Activated CD8-positive, alpha-beta T cell treated with anti-CD3 and anti-CD28 coated beads, Interleukin-2, amount 10 ng/mL, durations not matched to agents 7 days and 5 days (primary cell): ENCODE results near the gene PRR15. TPM values are rescaled to one million over a fixed set of nuclear protein-coding genes. Genes with fewer than 3 reads are reported as not detected.
A peak's percentile ranks its signal among the peaks of the same experiment; 100 is the strongest.
"Not testable (repeated sequence)": the region's sequence is repeated elsewhere in the genome, so short reads cannot be mapped to it uniquely, and the experiment has no call there.

Experiments
- ATAC-seq: fragments of 150-1000 bp; cut with Tn5 transposase; one replicate; pipeline ENCODE4 v1.10.0; 2021; ENCODE audit warnings: moderate library complexity
- CTCF ChIA-PET: fragments of 350-600 bp; sonication (Branson Sonifier 250); formaldehyde crosslinking; loops from one replicate; lab custom pipeline; 2021; ENCODE audit warnings: antibody characterized with exemption; lab: Charles Lee
- POLR2A ChIA-PET: fragments of 350-600 bp; sonication (Branson Sonifier 250); formaldehyde crosslinking; loops from one replicate; lab custom pipeline; 2021; ENCODE audit warnings: antibody characterized with exemption; lab: Charles Lee
- DNase-seq: peaks from one replicate; pipeline ENCODE4 v3.0.0-alpha.2; 2020
- H3K27ac Mint-ChIP-seq: one replicate; pipeline ENCODE4 v1.8.0; 2021; ENCODE audit warnings: mild to moderate bottlenecking, mixed read lengths
- H3K27me3 Mint-ChIP-seq: one replicate; pipeline ENCODE4 v1.8.0; 2021; ENCODE audit warnings: low read depth, mixed read lengths
- H3K36me3 Mint-ChIP-seq: one replicate; pipeline ENCODE4 v1.8.0; 2021; ENCODE audit warnings: low read depth, mixed read lengths
- H3K4me1 Mint-ChIP-seq: one replicate; pipeline ENCODE4 v1.8.0; 2021; ENCODE audit warnings: low read depth, mixed read lengths
- H3K4me3 Mint-ChIP-seq: one replicate; pipeline ENCODE4 v1.8.0; 2021; ENCODE audit warnings: mild to moderate bottlenecking, mixed read lengths
- H3K9me3 Mint-ChIP-seq: one replicate; pipeline ENCODE4 v1.8.0; 2022; ENCODE audit warnings: mixed read lengths; ENCODE audit not compliant: insufficient read depth
- total RNA-seq, 2 experiments: library from RNA; stranded (reverse); gene quantifications; one replicate each; pipeline ENCODE4 v1.2.3, GENCODE V29; 2021

PRR15 gene
- not detected for total RNA-seq

GRCh38 chr7:29563590-29564495, at the start of gene PRR15:
PRR15 (plus strand) TSS chr7:29563835; CDS start chr7:29566330, 2,495 bp downstream.
- ChIA-PET POLR2A (no interaction called here), CTCF (no interaction called here)

GRCh38 chr7:29516491-29516890, 47.1 kb upstream of the PRR15 start:
- no peaks in the 10 kb centered on the region for H3K9me3 Mint-ChIP-seq
- peaks cover 6% of the 10 kb centered on the region for H3K4me1 Mint-ChIP-seq
- H3K27me3 Mint-ChIP-seq: peaks cover 10% of the 10 kb centered on the region
- no peak for ATAC-seq
- DNase-seq: no peak
- ChIA-PET POLR2A (no interaction called here), CTCF (no interaction called here)
- H3K27ac Mint-ChIP-seq: no peak overlapping the region
- H3K36me3 Mint-ChIP-seq: no peaks in the 10 kb centered on the region
- H3K4me3 Mint-ChIP-seq: no peak overlapping the region

More at GRCh38 chr7:29563590-29564495, at the start of gene PRR15:
- H3K27me3 Mint-ChIP-seq: peaks cover 68% of the 10 kb centered on the region
- peak; percentile 21 for DNase-seq
- no peaks in the 10 kb centered on the region for H3K9me3 Mint-ChIP-seq
- no peak within 1 kb of the TSS for H3K27ac Mint-ChIP-seq
- H3K36me3 Mint-ChIP-seq: no peaks in the 10 kb centered on the region
- peak within 1 kb of the TSS; percentile 58 for H3K4me3 Mint-ChIP-seq
- H3K4me1 Mint-ChIP-seq: peaks cover 28% of the 10 kb centered on the region
- ATAC-seq: peak; percentile 48

GRCh38 chr7:29518616-29519015, 45.0 kb upstream of the PRR15 start:
- CTCF ChIA-PET: no interaction called here
- ATAC-seq (no peak), DNase-seq (no peak)
- POLR2A ChIA-PET: no interaction called here
- Mint-ChIP-seq H3K27me3 (peaks cover 16% of the 10 kb centered on the region), H3K27ac (no peak overlapping the region), H3K4me1 (no peaks in the 10 kb centered on the region), H3K36me3 (no peaks in the 10 kb centered on the region), H3K4me3 (no peak overlapping the region), H3K9me3 (no peaks in the 10 kb centered on the region)

- H3K36me3 Mint-ChIP-seq: no peaks in the 10 kb centered on the region
- peaks cover 19% of the 10 kb centered on the region for H3K27me3 Mint-ChIP-seq
- no peak overlapping the region for H3K27ac Mint-ChIP-seq
- ChIA-PET POLR2A (no interaction called here), CTCF (no interaction called here)
- no peak for ATAC-seq
- no peaks in the 10 kb centered on the region for H3K9me3 Mint-ChIP-seq
- DNase-seq: no peak
- no peaks in the 10 kb centered on the region for H3K4me1 Mint-ChIP-seq
- no peak overlapping the region for H3K4me3 Mint-ChIP-seq
Observed at GRCh38 chr7:29523728-29524127, 39.9 kb upstream of the PRR15 start.

- Mint-ChIP-seq H3K9me3 (no peaks in the 10 kb centered on the region), H3K27me3 (peaks cover 13% of the 10 kb centered on the region), H3K27ac (no peak overlapping the region), H3K4me3 (no peak overlapping the region), H3K4me1 (no peaks in the 10 kb centered on the region), H3K36me3 (no peaks in the 10 kb centered on the region)
- CTCF ChIA-PET: no interaction called here
- ATAC-seq (no peak), DNase-seq (no peak)
- POLR2A ChIA-PET: no interaction called here
Observed at GRCh38 chr7:29527505-29528108, 36.0 kb upstream of the PRR15 start.

- H3K4me3 Mint-ChIP-seq, H3K9me3 Mint-ChIP-seq, DNase-seq, POLR2A ChIA-PET, H3K27ac Mint-ChIP-seq, H3K27me3 Mint-ChIP-seq, ATAC-seq, H3K36me3 Mint-ChIP-seq, H3K4me1 Mint-ChIP-seq: not testable (repeated sequence)
- CTCF ChIA-PET: interaction anchor here (0.8 kb wide), 1 partner anchor 8 kb away, joined by 3 read pairs; no protein-coding TSS in a partner anchor
Observed at GRCh38 chr7:29528526-29528925, 35.1 kb upstream of the PRR15 start.

GRCh38 chr7:29538389-29538788, 25.2 kb upstream of the PRR15 start:
- Mint-ChIP-seq H3K36me3 (no peaks in the 10 kb centered on the region), H3K27ac (no peak overlapping the region), H3K4me1 (no peaks in the 10 kb centered on the region), H3K27me3 (peaks cover 13% of the 10 kb centered on the region), H3K9me3 (no peaks in the 10 kb centered on the region), H3K4me3 (no peak overlapping the region)
- CTCF ChIA-PET: no interaction called here
- DNase-seq: no peak
- no peak for ATAC-seq
- POLR2A ChIA-PET: no interaction called here

GRCh38 chr7:29539471-29539870, 24.2 kb upstream of the PRR15 start:
- no peaks in the 10 kb centered on the region for H3K9me3 Mint-ChIP-seq
- ChIA-PET POLR2A (no interaction called here), CTCF (no interaction called here)
- no peak overlapping the region for H3K27ac Mint-ChIP-seq
- H3K4me1 Mint-ChIP-seq: no peaks in the 10 kb centered on the region
- no peak for ATAC-seq
- H3K4me3 Mint-ChIP-seq: no peak overlapping the region
- H3K36me3 Mint-ChIP-seq: no peaks in the 10 kb centered on the region
- no peak for DNase-seq
- H3K27me3 Mint-ChIP-seq: peaks cover 18% of the 10 kb centered on the region

GRCh38 chr7:29547421-29547820, 16.2 kb upstream of the PRR15 start:
- Mint-ChIP-seq H3K4me3 (no peak overlapping the region), H3K4me1 (no peaks in the 10 kb centered on the region), H3K36me3 (no peaks in the 10 kb centered on the region), H3K27me3 (peaks cover 21% of the 10 kb centered on the region), H3K9me3 (no peaks in the 10 kb centered on the region), H3K27ac (no peak overlapping the region)
- ChIA-PET CTCF (no interaction called here), POLR2A (no interaction called here)
- no peak for ATAC-seq
- DNase-seq: no peak

GRCh38 chr7:29548823-29549222, 14.8 kb upstream of the PRR15 start:
- Mint-ChIP-seq H3K36me3 (no peaks in the 10 kb centered on the region), H3K27ac (no peak overlapping the region), H3K27me3 (peaks cover 19% of the 10 kb centered on the region), H3K9me3 (no peaks in the 10 kb centered on the region), H3K4me3 (no peak overlapping the region), H3K4me1 (no peaks in the 10 kb centered on the region)
- DNase-seq: no peak
- no peak for ATAC-seq
- POLR2A ChIA-PET: no interaction called here
- CTCF ChIA-PET: no interaction called here

- ATAC-seq (no peak), DNase-seq (no peak)
- Mint-ChIP-seq H3K9me3 (no peaks in the 10 kb centered on the region), H3K36me3 (no peaks in the 10 kb centered on the region), H3K4me1 (no peaks in the 10 kb centered on the region), H3K27ac (no peak overlapping the region), H3K27me3 (peaks cover 16% of the 10 kb centered on the region), H3K4me3 (no peak overlapping the region)
- ChIA-PET POLR2A (no interaction called here), CTCF (no interaction called here)
Observed at GRCh38 chr7:29552392-29552791, 11.2 kb upstream of the PRR15 start.

GRCh38 chr7:29555061-29555460, 8.6 kb upstream of the PRR15 start:
- Mint-ChIP-seq H3K27me3 (peaks cover 36% of the 10 kb centered on the region), H3K36me3 (no peaks in the 10 kb centered on the region), H3K9me3 (no peaks in the 10 kb centered on the region), H3K27ac (no peak overlapping the region), H3K4me3 (no peak overlapping the region), H3K4me1 (no peaks in the 10 kb centered on the region)
- ChIA-PET CTCF (no interaction called here), POLR2A (interaction anchor here (0.6 kb wide), 1 partner anchor 1964 kb away, joined by 3 read pairs; no protein-coding TSS in a partner anchor)
- no peak for ATAC-seq
- no peak for DNase-seq
